ENCODE measurements around the gene SSTR5. TPM values are rescaled to one million over a fixed set of nuclear protein-coding genes. Genes with fewer than 3 reads are reported as not detected.
"Not testable (repeated sequence)": the region's sequence is repeated elsewhere in the genome, so short reads cannot be mapped to it uniquely, and the experiment has no call there.

Gene SSTR5
- 1 to 10 TPM in 1 of 2 donors, not detected in 1; 2.3 TPM for total RNA-seq

GRCh38 chr16:1072526-1073261, at the start of gene SSTR5:
SSTR5 (plus strand) TSS chr16:1072747; CDS start chr16:1078869, 6,122 bp downstream.
- intact Hi-C loops (cut with DNase I), result no loop called here
- ATAC-seq (no peak), DNase-seq (no peak)
- Histone ChIP-seq H3K36me3 (replicated peaks in 1 of 2; ENCODE audit: insufficient read depth in 1 of 2, low read depth in 2 of 2) (no peaks in the 10 kb centered on the region), H3K4me3 (no peak within 1 kb of the TSS), H3K27ac (no peak within 1 kb of the TSS), H3K9me3 (no peaks in the 10 kb centered on the region), H3K27me3 (peaks cover 0 to 64% of the 10 kb centered on the region in 2 donors), H3K4me1 (peaks cover 15% of the 10 kb centered on the region)
- 8 to 20% methylated on average over 1 to 47 of the region's 59 CpGs for WGBS, 2 donors
- TF ChIP-seq CTCF (IDR thresholded peaks at IDR 0.05) (no peak), POLR2A (IDR thresholded peaks at IDR 0.05) (no peak)

GRCh38 chr16:1024138-1024537, 48.4 kb upstream of the SSTR5 start:
- H3K27ac ChIP-seq, result no peak overlapping the region
- H3K9me3 ChIP-seq, result no peaks in the 10 kb centered on the region
- TF ChIP-seq POLR2A (IDR thresholded peaks at IDR 0.05), result no peak
- no peak for TF ChIP-seq CTCF (IDR thresholded peaks at IDR 0.05)
- no peak overlapping the region for H3K4me3 ChIP-seq
- intact Hi-C loops (cut with DNase I), result no loop called here
- no peak for ATAC-seq
- no peak for DNase-seq
- WGBS, 2 donors, result 36 to 50% methylated on average over 5 to 20 of the region's 20 CpGs
- no peaks in the 10 kb centered on the region for H3K36me3 ChIP-seq (replicated peaks in 1 of 2; ENCODE audit: insufficient read depth in 1 of 2, low read depth in 2 of 2)
- peaks cover 0 to 18% of the 10 kb centered on the region in 2 donors for H3K27me3 ChIP-seq
- peaks cover 9% of the 10 kb centered on the region for H3K4me1 ChIP-seq

- H3K27me3 ChIP-seq, result peaks cover 0 to 18% of the 10 kb centered on the region in 2 donors
- H3K27ac ChIP-seq; H3K9me3 ChIP-seq; H3K4me1 ChIP-seq; ATAC-seq; intact Hi-C loops (cut with DNase I); H3K4me3 ChIP-seq; H3K36me3 ChIP-seq (replicated peaks in 1 of 2; ENCODE audit: insufficient read depth in 1 of 2, low read depth in 2 of 2): not testable (repeated sequence)
- peak in 1 of 4 donors; percentile 31 for DNase-seq
- 52 to 57% methylated on average over 18 to 24 of the region's 24 CpGs for WGBS, 2 donors
Observed at GRCh38 chr16:1025183-1025809, 47.3 kb upstream of the SSTR5 start.

- Histone ChIP-seq H3K36me3 (replicated peaks in 1 of 2; ENCODE audit: insufficient read depth in 1 of 2, low read depth in 2 of 2) (no peaks in the 10 kb centered on the region), H3K27me3 (peaks cover 0 to 15% of the 10 kb centered on the region in 2 donors), H3K4me3 (no peak overlapping the region), H3K4me1 (peaks cover 9% of the 10 kb centered on the region), H3K9me3 (no peaks in the 10 kb centered on the region), H3K27ac (no peak overlapping the region)
- TF ChIP-seq POLR2A (IDR thresholded peaks at IDR 0.05), result no peak
- TF ChIP-seq CTCF (IDR thresholded peaks at IDR 0.05), result no peak
- DNase-seq (no peak), ATAC-seq (no peak)
- intact Hi-C loops (cut with DNase I), result no loop called here
- 69 to 80% methylated on average over 27 to 35 of the region's 35 CpGs for WGBS, 2 donors
Observed at GRCh38 chr16:1026057-1026783, 46.3 kb upstream of the SSTR5 start.
